Endothelial cell of umbilical vein (primary cell): ENCODE results near the gene ACAA2.

ENCODE experiments used
- CTCF ChIP-seq, 2 donors: IDR thresholded peaks; 1 replicate in 1 of 2; 2 replicates in 1 of 2; pipeline ENCODE4 v1.5.1; 2011; ENCODE audit warnings: low read length in 2 of 2, mild to moderate bottlenecking in 2 of 2, moderate library complexity in 2 of 2, control low read depth in 1 of 2, inconsistent platforms in 1 of 2, low read depth in 1 of 2; ENCODE audit not compliant: insufficient read depth in 1 of 2; ENCODE audit errors: extremely low read depth in 1 of 2
- JUN ChIP-seq: IDR thresholded peaks from 2 replicates; pipeline ENCODE4 v1.6.1; 2011; ENCODE audit warnings: borderline replicate concordance, low read depth; ENCODE audit not compliant: insufficient read length, insufficient read depth
- POLR2A ChIP-seq: IDR thresholded peaks from 2 replicates; pipeline ENCODE4 v1.6.1; 2012; ENCODE audit warnings: low read depth, mild to moderate bottlenecking, control low read depth, low read length
- TF ChIP-seq, protein P1 (sequence below): IDR thresholded peaks from 2 replicates; pipeline ENCODE4 v1.6.1; 2011; ENCODE audit not compliant: insufficient read depth, insufficient read length

GRCh38 chr18:49767111-49768050 lies 46.0 kb downstream of the ACAA2 start:
- TF ChIP-seq POLR2A (no peak), CTCF (IDR thresholded peaks at IDR 0.05; ENCODE audit: extremely low read depth in 1 of 2, insufficient read depth in 1 of 2, low read depth in 1 of 2, low read length in 2 of 2) (no peak), JUN (no peak)
- TF ChIP-seq, protein P1, sequence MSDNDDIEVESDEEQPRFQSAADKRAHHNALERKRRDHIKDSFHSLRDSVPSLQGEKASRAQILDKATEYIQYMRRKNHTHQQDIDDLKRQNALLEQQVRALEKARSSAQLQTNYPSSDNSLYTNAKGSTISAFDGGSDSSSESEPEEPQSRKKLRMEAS, result no peak
